ENCODE measurements around the gene SORCS2. TPM values are rescaled to one million over a fixed set of nuclear protein-coding genes. Genes with fewer than 3 reads are reported as not detected.

SORCS2 gene
- polyA plus RNA-seq, 1 donor (not counting 4 experiments of a cell fraction or from before 2014, with no cell fraction given), result 0.09 TPM

DNA sequence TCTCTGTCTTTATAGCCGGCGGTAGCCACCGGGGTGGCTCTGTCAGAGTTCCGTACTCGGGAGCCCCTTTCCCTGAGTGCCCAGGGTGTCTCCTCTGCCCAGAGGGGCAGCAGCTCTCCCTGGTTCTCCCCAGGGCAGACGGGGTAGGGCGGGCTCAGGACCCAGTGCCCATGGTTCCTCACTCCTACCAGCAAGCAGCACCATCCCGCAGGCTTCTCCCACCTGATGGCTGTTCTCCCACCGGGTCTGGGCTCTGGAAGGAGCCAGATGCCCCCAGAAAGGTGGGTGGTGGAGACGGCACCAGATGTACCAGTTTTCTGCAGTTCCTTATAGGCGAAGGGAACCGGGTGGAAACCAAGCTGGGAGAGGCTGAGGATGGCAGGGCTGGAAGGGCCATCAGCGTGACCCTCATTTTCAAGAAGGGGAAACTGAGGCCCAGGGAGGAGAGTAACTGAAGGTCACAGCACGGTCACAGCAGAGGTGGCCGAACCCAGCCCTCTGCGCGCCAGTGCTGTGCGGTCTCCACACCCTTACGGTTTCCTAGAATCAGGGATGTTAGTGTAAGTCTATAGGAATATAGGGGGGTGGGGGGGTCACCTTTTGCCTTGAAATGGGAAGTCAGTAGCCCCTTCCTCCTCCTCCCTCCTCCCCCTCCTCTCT is 548.7 kb downstream of the SORCS2 start:
- no peak for TF ChIP-seq EZH2 (IDR thresholded peaks at IDR 0.05; ENCODE audit: low read length)
- TF ChIP-seq, protein P1, sequence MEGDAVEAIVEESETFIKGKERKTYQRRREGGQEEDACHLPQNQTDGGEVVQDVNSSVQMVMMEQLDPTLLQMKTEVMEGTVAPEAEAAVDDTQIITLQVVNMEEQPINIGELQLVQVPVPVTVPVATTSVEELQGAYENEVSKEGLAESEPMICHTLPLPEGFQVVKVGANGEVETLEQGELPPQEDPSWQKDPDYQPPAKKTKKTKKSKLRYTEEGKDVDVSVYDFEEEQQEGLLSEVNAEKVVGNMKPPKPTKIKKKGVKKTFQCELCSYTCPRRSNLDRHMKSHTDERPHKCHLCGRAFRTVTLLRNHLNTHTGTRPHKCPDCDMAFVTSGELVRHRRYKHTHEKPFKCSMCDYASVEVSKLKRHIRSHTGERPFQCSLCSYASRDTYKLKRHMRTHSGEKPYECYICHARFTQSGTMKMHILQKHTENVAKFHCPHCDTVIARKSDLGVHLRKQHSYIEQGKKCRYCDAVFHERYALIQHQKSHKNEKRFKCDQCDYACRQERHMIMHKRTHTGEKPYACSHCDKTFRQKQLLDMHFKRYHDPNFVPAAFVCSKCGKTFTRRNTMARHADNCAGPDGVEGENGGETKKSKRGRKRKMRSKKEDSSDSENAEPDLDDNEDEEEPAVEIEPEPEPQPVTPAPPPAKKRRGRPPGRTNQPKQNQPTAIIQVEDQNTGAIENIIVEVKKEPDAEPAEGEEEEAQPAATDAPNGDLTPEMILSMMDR (optimal IDR thresholded peaks at IDR 0.05 in 1 of 3, IDR thresholded peaks at IDR 0.05 in 1 of 3, conservative IDR thresholded peaks at IDR 0.05 in 1 of 3; ENCODE audit: extremely low read depth in 1 of 3, insufficient read depth in 2 of 3, low read length in 3 of 3), result no peak
- FAIRE-seq (no peak), DNase-seq (ENCODE audit: low read depth, low spot score) (no peak)
- no peak overlapping the region for H3K4me3 ChIP-seq (ENCODE audit: control insufficient read depth in 2 of 3, extremely low read depth in 1 of 3, insufficient read depth in 2 of 3, low read depth in 1 of 3, low read length in 3 of 3)
- H3K27me3 ChIP-seq (ENCODE audit: control insufficient read depth, extremely low read depth, insufficient read depth, low read length), result peaks cover 7% of the 10 kb centered on the region
- no peaks in the 10 kb centered on the region for H3K9me3 ChIP-seq (ENCODE audit: control insufficient read depth, low read depth, low read length)
- H3K79me2 ChIP-seq (ENCODE audit: control insufficient read depth, insufficient read depth, low read length), result no peaks in the 10 kb centered on the region
- no peaks in the 10 kb centered on the region for H3K36me3 ChIP-seq (ENCODE audit: control insufficient read depth in 2 of 2, extremely low read depth in 1 of 2, insufficient read depth in 2 of 2, low read length in 2 of 2)
- H2AFZ ChIP-seq (ENCODE audit: control insufficient read depth, low read length), result no peak overlapping the region
- H3K9ac ChIP-seq (ENCODE audit: control insufficient read depth, extremely low read depth, insufficient read depth, low read length), result no peak overlapping the region
- H3K4me2 ChIP-seq (ENCODE audit: control insufficient read depth, extremely low read depth, insufficient read depth, low read depth, low read length), result no peak overlapping the region
- H4K20me1 ChIP-seq (ENCODE audit: control insufficient read depth, extremely low read depth, insufficient read depth, low read length), result no peaks in the 10 kb centered on the region
- H3K4me1 ChIP-seq (ENCODE audit: control insufficient read depth, extremely low read depth, insufficient read depth, low read length), result no peaks in the 10 kb centered on the region
- H3K27ac ChIP-seq (ENCODE audit: control insufficient read depth, insufficient read depth, low read length), result no peak overlapping the region
- no peaks in the 10 kb centered on the region for H3K9me1 ChIP-seq (ENCODE audit: control insufficient read depth, extremely low read depth, insufficient read depth, low read length)
- dilution Hi-C loops (cut with MboI; ENCODE audit: extremely low pct_ligation_motif_present, low sequenced_read_pairs), result no loop called here

DNA sequence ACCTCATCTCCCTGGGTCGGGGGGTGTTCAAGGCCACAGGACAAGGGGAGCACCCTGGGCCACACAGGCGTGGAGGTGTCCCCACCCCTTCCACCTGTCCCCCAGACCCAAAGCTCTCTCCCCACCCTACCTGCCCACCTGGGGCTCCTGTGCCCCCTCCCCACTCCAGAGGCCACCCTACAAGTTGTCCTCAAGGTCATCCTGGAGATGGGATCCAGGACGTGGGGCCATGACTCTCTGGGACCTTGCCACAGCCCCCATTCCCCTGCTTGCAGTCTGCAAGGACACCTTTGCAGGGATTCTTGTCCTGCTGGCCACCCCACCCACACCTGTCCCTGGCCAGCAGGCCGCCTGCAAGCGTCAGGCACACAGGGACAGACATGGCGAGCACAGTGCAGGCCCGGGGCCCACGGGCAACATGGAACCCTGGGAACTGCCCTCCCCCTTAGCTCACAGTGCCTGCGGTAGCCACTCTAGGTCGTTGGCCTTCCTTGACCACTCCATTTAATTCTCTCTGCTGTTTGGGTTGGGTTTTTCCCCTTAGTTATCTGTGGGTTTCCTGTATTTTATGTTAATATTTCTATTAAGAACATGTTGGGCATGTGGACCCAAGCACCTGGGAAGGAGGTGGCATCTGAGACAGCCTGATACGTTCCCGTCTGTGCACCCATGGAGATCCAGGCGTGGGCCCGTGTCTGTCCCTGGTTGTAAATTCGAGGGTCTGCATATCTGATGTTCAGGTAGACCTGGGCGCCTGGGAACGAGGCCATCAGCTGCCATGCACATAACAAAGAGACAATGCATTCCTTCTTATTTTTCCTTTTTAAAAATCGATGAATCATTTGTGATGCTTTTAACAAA is 549.8 kb downstream of the SORCS2 start:
- Histone ChIP-seq H3K4me3 (ENCODE audit: control insufficient read depth in 2 of 3, extremely low read depth in 1 of 3, insufficient read depth in 2 of 3, low read depth in 1 of 3, low read length in 3 of 3) (no peak overlapping the region), H3K9me3 (ENCODE audit: control insufficient read depth, low read depth, low read length) (no peaks in the 10 kb centered on the region), H3K27ac (ENCODE audit: control insufficient read depth, insufficient read depth, low read length) (no peak overlapping the region), H3K4me1 (ENCODE audit: control insufficient read depth, extremely low read depth, insufficient read depth, low read length) (no peaks in the 10 kb centered on the region), H3K4me2 (ENCODE audit: control insufficient read depth, extremely low read depth, insufficient read depth, low read depth, low read length) (no peak overlapping the region), H3K9ac (ENCODE audit: control insufficient read depth, extremely low read depth, insufficient read depth, low read length) (no peak overlapping the region), H3K36me3 (ENCODE audit: control insufficient read depth in 2 of 2, extremely low read depth in 1 of 2, insufficient read depth in 2 of 2, low read length in 2 of 2) (no peaks in the 10 kb centered on the region), H4K20me1 (ENCODE audit: control insufficient read depth, extremely low read depth, insufficient read depth, low read length) (no peaks in the 10 kb centered on the region), H2AFZ (ENCODE audit: control insufficient read depth, low read length) (no peak overlapping the region), H3K79me2 (ENCODE audit: control insufficient read depth, insufficient read depth, low read length) (no peaks in the 10 kb centered on the region), H3K9me1 (ENCODE audit: control insufficient read depth, extremely low read depth, insufficient read depth, low read length) (no peaks in the 10 kb centered on the region), H3K27me3 (ENCODE audit: control insufficient read depth, extremely low read depth, insufficient read depth, low read length) (peaks cover 10% of the 10 kb centered on the region)
- no peak for FAIRE-seq
- TF ChIP-seq EZH2 (IDR thresholded peaks at IDR 0.05; ENCODE audit: low read length), result no peak
- TF ChIP-seq, protein P1 (optimal IDR thresholded peaks at IDR 0.05 in 1 of 3, IDR thresholded peaks at IDR 0.05 in 1 of 3, conservative IDR thresholded peaks at IDR 0.05 in 1 of 3; ENCODE audit: extremely low read depth in 1 of 3, insufficient read depth in 2 of 3, low read length in 3 of 3), result no peak
- no peak for DNase-seq (ENCODE audit: low read depth, low spot score)
- dilution Hi-C loops (cut with MboI; ENCODE audit: extremely low pct_ligation_motif_present, low sequenced_read_pairs), result no loop called here

Measured in keratinocyte (primary cell).